ENCODE measurements around the gene EVX2.

- TF ChIP-seq POLR2A (IDR thresholded peaks at IDR 0.05) (no peak), EP300 (IDR thresholded peaks at IDR 0.05) (no peak), POLR2AphosphoS5 (IDR thresholded peaks at IDR 0.05) (no peak)
- TF ChIP-seq, protein P1, sequence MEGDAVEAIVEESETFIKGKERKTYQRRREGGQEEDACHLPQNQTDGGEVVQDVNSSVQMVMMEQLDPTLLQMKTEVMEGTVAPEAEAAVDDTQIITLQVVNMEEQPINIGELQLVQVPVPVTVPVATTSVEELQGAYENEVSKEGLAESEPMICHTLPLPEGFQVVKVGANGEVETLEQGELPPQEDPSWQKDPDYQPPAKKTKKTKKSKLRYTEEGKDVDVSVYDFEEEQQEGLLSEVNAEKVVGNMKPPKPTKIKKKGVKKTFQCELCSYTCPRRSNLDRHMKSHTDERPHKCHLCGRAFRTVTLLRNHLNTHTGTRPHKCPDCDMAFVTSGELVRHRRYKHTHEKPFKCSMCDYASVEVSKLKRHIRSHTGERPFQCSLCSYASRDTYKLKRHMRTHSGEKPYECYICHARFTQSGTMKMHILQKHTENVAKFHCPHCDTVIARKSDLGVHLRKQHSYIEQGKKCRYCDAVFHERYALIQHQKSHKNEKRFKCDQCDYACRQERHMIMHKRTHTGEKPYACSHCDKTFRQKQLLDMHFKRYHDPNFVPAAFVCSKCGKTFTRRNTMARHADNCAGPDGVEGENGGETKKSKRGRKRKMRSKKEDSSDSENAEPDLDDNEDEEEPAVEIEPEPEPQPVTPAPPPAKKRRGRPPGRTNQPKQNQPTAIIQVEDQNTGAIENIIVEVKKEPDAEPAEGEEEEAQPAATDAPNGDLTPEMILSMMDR (IDR thresholded peaks at IDR 0.05): no peak
These were observed 16.0 kb downstream of the EVX2 start for GRCh38 chr2:176067589-176068418.
